K562 (cell line): Measurements from ENCODE around the gene PPFIA3. TPM values are rescaled to one million over a fixed set of nuclear protein-coding genes. Genes with fewer than 3 reads are reported as not detected.

Source experiments
- CEBPB ChIP-seq: fragments of 450-650 bp; IDR thresholded peaks from 2 replicates; pipeline ENCODE4 v1.6.1; 2016; ENCODE audit warnings: missing genetic modification characterization, missing compliant biosample characterization
- GTF2F1 ChIP-seq: IDR thresholded peaks from 2 replicates; pipeline ENCODE4 v1.6.1; 2011; ENCODE audit warnings: low read depth, low read length, improper control_type of control experiment
- IFI16 ChIP-seq: fragments of 250-450 bp; sonication (Bioruptor Pico); IDR thresholded peaks from 2 replicates; pipeline ENCODE4 v2.1.2; 2022; ENCODE audit warnings: mild to moderate bottlenecking, inconsistent platforms
- KDM5B ChIP-seq: fragments of 200-600 bp; sonication (generic); IDR thresholded peaks from 2 replicates; pipeline ENCODE4 v1.6.1; 2012; ENCODE audit warnings: low read depth, mild to moderate bottlenecking, moderate library complexity, low read length, control low read depth, inconsistent platforms; ENCODE audit not compliant: insufficient replicate concordance
- KLF1 ChIP-seq: fragments of 450-650 bp; IDR thresholded peaks from 2 replicates; pipeline ENCODE4 v1.6.1; 2016; ENCODE audit warnings: missing genetic modification characterization, missing compliant biosample characterization
- LCOR ChIP-seq: sonication (generic); formaldehyde crosslinking; IDR thresholded peaks from 2 replicates; pipeline ENCODE4 v1.8.0; 2022; ENCODE audit warnings: mild to moderate bottlenecking, missing genetic modification reagents
- MBD2 ChIP-seq: sonication (generic); IDR thresholded peaks from 2 replicates; pipeline ENCODE4 v1.6.1; 2016; ENCODE audit warnings: low read depth, borderline replicate concordance
- MEIS2 ChIP-seq: fragments of 450-650 bp; IDR thresholded peaks from 2 replicates; pipeline ENCODE4 v1.6.1; 2014; ENCODE audit warnings: mild to moderate bottlenecking; ENCODE audit not compliant: partially characterized antibody
- NUFIP1 ChIP-seq: fragments of 450-650 bp; IDR thresholded peaks from 2 replicates; pipeline ENCODE4 v1.6.1; 2018; ENCODE audit not compliant: partially characterized antibody
- POLR2B ChIP-seq: fragments of 450-650 bp; IDR thresholded peaks from 2 replicates; pipeline ENCODE4 v1.6.1; 2018; ENCODE audit warnings: low read depth; ENCODE audit not compliant: partially characterized antibody
- PYGO2 ChIP-seq: fragments of 450-650 bp; IDR thresholded peaks from 2 replicates; pipeline ENCODE4 v1.6.1; 2016; ENCODE audit warnings: mild to moderate bottlenecking, missing genetic modification characterization, moderate library complexity, missing compliant biosample characterization
- RREB1 ChIP-seq: fragments of 250-450 bp; sonication (Bioruptor Pico); IDR thresholded peaks from 2 replicates; pipeline ENCODE4 v1.4.0; 2020
- TCF7L2 ChIP-seq: fragments of 150-350 bp; IDR thresholded peaks from 2 replicates; pipeline ENCODE4 v1.6.1; 2016; ENCODE audit warnings: low read depth, mild to moderate bottlenecking, low read length, moderate library complexity
- ZFP30 ChIP-seq: fragments of 250-450 bp; sonication (Bioruptor Pico); IDR thresholded peaks from 2 replicates; pipeline ENCODE4 v1.8.0; 2022; ENCODE audit warnings: moderate library complexity, mild to moderate bottlenecking, inconsistent platforms, borderline replicate concordance
- ZFPM2 ChIP-seq: fragments of 250-450 bp; sonication (Bioruptor Pico); IDR thresholded peaks from 2 replicates; pipeline ENCODE4 v1.5.1; 2022; ENCODE audit warnings: mild to moderate bottlenecking
- ZNF239 ChIP-seq: fragments of 250-450 bp; sonication (Bioruptor Pico); IDR thresholded peaks from 2 replicates; pipeline ENCODE4 v1.4.0; 2020; ENCODE audit warnings: mild to moderate bottlenecking
- ZNF324 ChIP-seq: fragments of 250-450 bp; sonication (Bioruptor Pico); IDR thresholded peaks from 2 replicates; pipeline ENCODE4 v1.4.0; 2020; ENCODE audit warnings: mild to moderate bottlenecking
- ZNF655 ChIP-seq: fragments of 250-450 bp; sonication (Bioruptor Pico); IDR thresholded peaks from 2 replicates; pipeline ENCODE4 v1.5.0; 2021
- polyA plus RNA-seq, 8 experiments: library from polyadenylated mRNA; depleted of rRNA in 4 of 8; stranded (reverse) in 5 of 8; unstranded in 3 of 8; fragments of >200 nt; fragmentation: Nextera tagmentation in 2 of 8; fragmentation: Illumina TruSeq in 1 of 8; extraction: Ambion mirVana in 2 of 8; extraction: Trizol in 1 of 8; gene quantifications; 2 replicates each; pipeline versions ENCODE4 v1.2.1 to v1.2.3, GENCODE V29; 2011 to 2014; ENCODE audit warnings: inconsistent platforms in 1 of 8, missing spikeins in 1 of 8
- total RNA-seq, 7 experiments: library from RNA; depleted of rRNA in 6 of 7; stranded (reverse); fragments of >200 nt in 6 of 7; fragmentation: Illumina TruSeq in 2 of 7; extraction: Trizol in 2 of 7; gene quantifications; 2 replicates each; pipeline versions ENCODE4 v1.2.1 to v1.2.3, GENCODE V29; 2011 to 2021; ENCODE audit warnings: low replicate concordance in 1 of 7
- TF ChIP-seq, protein P1 (sequence below), 2 experiments: IDR thresholded peaks; 2 replicates each; pipeline ENCODE4 v1.6.1; 2012; ENCODE audit warnings: improper control_type of control experiment in 2 of 2, low read depth in 2 of 2, low read length in 2 of 2, borderline replicate concordance in 1 of 2

Gene PPFIA3
- total and polyA plus RNA-seq, 9 of the 15 experiments (the other 6 are each of a cell fraction or from before 2014, with no cell fraction given) = 0.10 to 53.0 (median 17.6) TPM

DNA sequence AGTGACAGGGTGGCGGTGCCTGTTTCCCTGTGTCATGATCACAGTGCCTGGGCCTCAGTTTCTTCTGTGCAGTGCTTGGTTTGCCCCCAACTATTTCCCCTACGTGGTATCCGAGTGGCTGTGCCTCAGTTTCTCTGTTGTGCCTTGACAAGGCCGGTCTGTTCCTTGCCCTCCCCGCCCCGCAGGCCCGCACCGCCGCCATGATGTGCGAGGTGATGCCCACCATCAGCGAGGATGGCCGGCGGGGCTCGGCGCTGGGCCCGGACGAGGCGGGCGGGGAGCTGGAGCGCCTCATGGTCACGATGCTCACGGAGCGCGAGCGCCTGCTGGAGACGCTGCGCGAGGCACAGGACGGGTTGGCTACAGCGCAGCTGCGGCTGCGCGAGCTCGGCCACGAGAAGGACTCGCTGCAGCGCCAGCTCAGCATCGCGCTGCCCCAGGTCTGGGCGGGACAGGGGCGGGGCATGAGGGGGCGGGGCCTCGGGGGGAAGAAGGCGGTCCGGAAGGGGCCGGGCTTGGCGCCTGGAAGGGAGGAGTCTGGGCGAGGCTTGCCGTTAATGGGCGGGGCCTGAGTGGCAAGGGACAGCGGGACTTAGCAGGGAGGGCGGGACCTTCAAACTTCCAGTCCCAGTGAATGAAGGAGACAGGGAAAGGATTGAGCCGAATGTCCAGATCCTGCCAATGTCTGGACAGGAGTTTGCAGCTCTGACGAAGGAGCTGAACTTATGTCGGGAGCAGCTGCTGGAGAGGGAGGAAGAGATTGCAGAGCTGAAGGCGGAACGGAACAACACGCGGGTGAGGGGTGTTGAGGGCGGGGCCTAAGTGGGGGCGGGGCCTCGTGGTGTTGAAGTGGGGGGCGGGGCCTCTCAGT, 8.6 kb downstream of the PPFIA3 start (continued):
- TF ChIP-seq, protein P1, sequence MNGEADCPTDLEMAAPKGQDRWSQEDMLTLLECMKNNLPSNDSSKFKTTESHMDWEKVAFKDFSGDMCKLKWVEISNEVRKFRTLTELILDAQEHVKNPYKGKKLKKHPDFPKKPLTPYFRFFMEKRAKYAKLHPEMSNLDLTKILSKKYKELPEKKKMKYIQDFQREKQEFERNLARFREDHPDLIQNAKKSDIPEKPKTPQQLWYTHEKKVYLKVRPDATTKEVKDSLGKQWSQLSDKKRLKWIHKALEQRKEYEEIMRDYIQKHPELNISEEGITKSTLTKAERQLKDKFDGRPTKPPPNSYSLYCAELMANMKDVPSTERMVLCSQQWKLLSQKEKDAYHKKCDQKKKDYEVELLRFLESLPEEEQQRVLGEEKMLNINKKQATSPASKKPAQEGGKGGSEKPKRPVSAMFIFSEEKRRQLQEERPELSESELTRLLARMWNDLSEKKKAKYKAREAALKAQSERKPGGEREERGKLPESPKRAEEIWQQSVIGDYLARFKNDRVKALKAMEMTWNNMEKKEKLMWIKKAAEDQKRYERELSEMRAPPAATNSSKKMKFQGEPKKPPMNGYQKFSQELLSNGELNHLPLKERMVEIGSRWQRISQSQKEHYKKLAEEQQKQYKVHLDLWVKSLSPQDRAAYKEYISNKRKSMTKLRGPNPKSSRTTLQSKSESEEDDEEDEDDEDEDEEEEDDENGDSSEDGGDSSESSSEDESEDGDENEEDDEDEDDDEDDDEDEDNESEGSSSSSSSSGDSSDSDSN (IDR thresholded peaks at IDR 0.05; ENCODE audit: borderline replicate concordance in 1 of 2, low read depth in 2 of 2, low read length in 2 of 2) = peak in 1 of 2 experiments; percentile 86; a peak in 2 of 4 replicates
- TF ChIP-seq ZFP30 = no peak
- TF ChIP-seq NUFIP1 = peak; percentile 84
- TF ChIP-seq MBD2 = no peak
- no peak for TF ChIP-seq KLF1 (tag)
- peak; percentile 38 for TF ChIP-seq POLR2B
- no peak for TF ChIP-seq CEBPB (tag)
- no peak for TF ChIP-seq ZNF324
- 0 out of 2 replicates have a peak, but pooled peaks have one; percentile 15 for TF ChIP-seq GTF2F1
- no peak for TF ChIP-seq ZFPM2 (CRISPR knock-in tag)
- no peak for TF ChIP-seq RREB1 (CRISPR knock-in tag)
- no peak for TF ChIP-seq PYGO2 (tag)
- TF ChIP-seq IFI16 (CRISPR knock-in tag) = no peak
- no peak for TF ChIP-seq ZNF655 (CRISPR knock-in tag)
- TF ChIP-seq TCF7L2 = no peak
- TF ChIP-seq KDM5B = peak; percentile 32
- no peak for TF ChIP-seq ZNF239 (CRISPR knock-in tag)
- peak; percentile 95 for TF ChIP-seq LCOR (CRISPR knock-in tag)
- peak; percentile 80 for TF ChIP-seq MEIS2
